ENCODE measurements around the gene C2CD3.
"Not testable (repeated sequence)": the region's sequence is repeated elsewhere in the genome, so short reads cannot be mapped to it uniquely, and the experiment has no call there.

Gene C2CD3

DNA sequence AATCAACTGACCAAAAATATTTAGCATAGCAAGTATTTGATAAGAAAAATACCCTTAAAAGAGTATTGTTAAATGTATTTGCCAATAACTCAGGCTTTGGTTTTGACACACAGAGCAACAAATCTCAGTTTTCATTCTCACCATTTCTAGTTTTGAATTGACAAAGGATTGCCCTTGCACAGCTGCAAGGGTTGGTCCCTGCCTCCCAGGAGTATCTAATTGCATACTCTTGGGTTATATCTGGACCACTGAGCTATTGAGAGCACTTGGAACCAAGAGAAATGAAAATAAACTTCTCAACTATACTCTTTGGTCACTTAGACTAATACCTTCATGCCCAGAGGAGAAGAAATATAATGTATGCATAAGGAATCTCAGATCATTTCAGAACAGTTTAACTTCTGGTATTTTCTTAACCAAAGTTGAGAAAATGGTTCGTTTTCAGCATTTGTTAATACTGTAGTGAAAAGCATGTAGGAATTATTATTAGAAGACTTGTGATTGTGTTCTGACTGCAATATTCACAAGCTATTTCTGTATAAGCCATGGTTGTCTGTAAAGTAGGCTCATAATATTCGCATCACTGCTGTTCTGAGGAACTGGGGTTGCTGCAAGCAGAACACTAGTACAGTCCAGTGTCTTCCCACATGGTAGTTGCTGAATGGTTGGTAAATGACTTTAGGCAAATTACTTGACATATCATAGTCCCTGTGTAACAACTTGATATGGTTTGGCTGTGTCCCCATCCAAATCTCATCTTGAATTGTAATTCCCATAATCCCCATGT is 7.9 kb downstream of the C2CD3 start:
- DNase-seq: no peak

DNA sequence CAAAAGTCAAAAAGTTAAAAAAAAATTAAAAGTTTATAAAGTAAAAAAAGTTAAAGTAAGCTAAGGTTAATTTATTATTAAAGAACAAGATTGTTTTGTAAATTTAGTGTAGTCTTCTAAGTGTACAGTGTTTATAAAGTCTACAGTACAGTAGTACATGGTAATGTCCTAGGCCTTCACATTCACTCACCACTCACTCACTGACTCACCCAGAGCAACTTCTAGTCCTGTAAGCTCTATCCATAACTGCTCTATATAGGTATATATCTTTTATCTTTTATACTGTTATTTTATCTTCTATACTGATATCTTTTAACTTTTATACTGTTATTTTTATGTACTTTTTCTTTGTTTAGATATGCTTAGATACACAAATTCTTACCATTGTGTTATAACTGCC is 11.2 kb downstream of the C2CD3 start:
- DNase-seq: no peak

DNA sequence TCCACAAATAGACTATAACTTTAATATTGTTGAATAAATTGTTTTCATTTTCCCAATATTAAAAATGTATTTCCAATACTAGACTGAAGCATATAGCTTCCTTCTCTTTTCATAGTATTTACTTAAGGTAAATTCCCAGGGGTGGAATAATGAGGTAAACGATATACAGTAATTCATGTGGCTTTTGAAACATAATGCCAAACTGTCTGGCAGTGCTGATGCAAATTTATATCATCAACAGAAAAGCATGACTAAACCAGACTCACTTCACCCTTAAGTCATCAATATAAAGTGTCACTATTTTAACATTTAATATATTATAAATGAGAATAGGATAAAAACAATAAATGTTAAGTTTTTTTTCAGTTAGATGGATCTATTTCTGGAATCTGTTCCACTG is 13.6 kb downstream of the C2CD3 start:
- no peak for DNase-seq

DNA sequence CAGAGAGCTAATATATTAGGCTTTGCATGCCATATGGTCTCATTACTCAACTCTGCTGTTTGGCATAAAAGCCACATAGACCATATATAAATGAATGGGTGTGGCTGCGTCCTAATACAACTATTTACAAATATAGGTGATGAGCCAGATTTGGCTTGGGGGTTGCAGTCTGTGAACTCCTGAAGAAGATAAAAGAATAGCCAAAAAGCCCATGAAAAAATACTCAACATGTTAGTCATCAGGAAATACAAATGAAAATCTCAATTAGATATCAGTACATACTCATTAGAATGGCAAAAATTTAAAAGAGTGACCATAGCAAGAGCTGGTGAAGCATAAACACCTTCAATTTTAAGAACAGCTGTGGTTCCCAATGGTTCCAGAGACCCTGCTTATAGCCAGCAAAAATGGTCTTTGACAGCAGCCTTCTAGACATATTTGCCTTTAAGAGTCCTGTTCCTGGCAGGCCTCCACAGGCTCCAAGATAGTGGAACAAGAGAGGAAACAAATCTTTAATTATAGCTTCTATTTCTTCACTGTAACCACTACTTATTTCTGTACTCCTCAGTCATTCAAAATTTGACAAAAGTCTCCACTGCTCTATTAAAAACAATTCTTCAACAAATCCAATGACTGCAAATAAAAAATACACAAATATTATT is 16.1 kb downstream of the C2CD3 start:
- no peak for DNase-seq

DNA sequence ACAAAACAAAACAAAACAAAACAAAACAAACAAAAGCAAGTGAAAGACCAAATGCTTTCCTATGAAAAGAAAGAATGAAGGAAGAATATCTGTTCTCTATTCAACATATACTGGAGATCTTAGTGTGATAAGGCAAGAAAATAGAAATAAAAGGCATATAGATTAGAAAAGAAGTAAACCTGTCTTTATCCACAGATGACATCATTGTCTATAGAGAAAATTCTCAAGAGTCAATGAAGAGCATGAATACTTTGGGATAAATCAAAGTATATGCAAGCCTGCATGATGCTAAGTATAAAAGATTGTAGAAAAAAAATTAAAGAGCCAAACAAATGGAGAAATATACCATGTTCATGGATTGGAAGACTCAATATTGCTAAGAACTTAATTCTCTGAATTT is 17.6 kb downstream of the C2CD3 start:
- no peak for DNase-seq

DNA sequence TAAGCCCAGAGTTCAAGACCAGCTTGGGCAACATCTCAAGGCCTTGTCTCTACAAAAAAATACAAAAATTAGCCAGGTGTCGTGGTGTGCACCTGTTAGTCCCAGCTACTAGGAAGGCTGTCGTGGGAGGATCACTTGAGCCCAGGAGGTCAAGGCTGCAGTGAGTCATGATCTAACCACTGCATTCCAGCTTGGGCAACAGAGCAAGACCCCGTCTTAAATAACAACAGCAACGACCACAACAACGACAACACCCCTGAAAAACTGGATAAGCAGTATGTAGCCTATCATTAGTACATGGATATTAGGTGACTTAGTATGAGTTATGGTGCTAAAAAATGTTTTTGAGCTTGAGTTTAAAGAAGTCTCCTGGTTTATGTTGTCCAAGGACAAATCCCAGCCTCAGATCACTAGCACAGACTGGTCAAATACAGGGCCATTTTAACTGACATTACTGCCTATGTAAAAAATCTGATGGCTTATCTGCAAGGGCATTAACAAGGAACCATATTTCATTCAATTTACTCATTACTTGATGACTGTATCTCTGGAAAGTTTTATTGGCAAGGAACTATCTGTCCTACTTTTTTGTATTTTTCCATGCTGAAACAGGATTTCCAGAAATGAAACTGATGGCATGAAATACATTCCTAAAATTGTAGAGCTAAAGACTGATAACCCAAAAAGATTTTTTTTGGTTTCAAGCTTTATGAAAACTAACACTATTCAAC is 23.4 kb downstream of the C2CD3 start:
- no peak for DNase-seq

DNA sequence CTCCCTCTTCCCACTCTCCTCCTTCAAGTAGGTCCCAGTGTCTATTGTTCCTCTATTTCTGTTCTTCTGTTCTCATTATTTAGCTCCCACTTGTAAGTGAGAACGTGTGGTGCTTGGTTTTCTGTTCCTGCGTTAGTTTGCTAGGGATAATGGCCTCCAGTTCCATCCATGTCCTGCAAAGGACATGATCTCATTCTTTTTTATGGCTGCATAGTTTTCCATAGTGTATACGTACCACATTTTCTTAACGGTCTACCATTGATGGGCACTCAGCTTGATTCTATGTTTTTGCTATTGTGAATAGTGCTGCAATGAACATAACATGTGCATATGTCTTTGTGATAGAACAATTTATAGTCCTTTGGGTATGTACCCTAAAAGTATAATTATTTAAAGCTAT is 26.2 kb downstream of the C2CD3 start:
- DNase-seq: no peak

DNA sequence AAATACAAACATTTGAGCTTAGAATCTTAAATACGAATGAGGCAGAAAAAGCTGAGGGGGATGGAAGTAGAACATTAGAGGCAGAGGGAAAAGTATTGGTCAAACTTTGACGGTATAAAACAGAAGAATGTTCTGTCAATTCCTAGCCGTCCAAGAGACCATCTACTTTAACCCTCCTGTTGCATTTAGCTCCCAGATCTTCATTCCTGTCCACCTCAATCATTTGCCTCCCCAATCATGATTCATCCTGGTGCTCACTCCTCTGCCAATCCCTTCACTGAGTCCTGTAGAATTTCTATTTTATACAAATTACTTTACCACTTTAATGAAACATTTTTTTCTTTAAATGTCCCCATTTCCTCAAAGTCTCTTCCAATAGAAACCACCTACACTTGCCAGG is 28.2 kb downstream of the C2CD3 start:
- DNase-seq: no peak

DNA sequence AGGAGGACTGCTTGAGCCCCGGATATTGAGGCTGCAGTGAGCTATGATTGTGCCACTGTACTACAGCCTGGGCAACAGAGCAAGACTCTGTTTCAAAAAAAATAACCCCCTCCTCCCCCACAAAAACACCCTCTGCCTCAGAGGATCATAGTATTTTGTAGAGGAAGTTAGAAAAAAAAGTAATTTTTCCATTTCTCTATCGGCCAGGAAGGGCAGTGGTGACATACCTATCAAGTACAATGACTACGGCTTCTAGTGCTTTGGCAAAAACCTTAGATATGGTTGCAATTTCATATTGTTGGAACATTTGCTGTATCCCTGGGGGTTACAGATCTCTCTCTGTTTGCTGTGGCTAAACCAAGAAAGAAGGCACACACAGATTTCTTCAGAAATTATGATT is 28.9 kb downstream of the C2CD3 start:
- DNase-seq: no peak

DNA sequence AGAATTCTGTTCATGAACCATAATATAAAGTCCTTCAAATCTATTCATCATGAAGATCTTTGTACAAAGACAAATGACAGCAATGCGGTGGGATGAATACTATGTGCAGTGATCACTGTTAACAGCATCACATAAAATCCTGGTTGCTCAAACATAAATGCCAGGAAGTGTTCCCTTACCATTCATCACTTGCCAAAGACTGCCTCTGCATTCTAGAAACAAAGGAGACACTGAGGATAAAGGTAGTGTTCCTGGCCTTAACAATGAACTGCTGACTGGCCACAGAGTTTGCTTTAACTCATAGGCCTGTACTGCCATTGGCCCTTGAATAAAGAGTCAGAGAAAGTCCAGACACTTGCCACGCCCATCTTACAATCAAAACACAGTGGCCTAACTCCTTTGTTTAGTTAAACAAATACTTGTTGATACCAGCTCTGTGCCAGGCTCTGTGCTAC is 29.5 kb downstream of the C2CD3 start:
- DNase-seq: no peak

DNA sequence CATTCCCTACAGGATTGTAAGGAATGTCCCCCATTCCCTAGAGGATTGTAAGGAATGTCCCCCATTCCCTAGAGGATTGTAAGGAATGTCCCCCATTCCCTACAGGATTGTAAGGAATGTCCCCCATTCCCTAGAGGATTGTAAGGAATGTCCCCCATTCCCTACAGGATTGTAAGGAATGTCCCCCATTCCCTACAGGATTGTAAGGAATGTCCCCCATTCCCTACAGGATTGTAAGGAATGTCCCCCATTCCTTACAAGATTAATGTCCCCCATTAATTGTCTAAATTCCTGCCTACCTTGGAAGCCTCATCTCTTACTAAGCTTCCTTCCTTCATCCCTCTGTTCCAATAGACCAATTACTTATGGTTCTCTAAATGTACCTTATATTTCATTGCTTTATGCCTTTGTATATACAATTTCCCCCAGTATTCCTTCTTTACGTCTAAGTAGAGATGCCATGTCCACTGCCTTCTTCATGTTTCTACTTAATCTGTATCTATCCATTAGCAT is 30.8 kb downstream of the C2CD3 start:
- DNase-seq: not testable (repeated sequence)

DNA sequence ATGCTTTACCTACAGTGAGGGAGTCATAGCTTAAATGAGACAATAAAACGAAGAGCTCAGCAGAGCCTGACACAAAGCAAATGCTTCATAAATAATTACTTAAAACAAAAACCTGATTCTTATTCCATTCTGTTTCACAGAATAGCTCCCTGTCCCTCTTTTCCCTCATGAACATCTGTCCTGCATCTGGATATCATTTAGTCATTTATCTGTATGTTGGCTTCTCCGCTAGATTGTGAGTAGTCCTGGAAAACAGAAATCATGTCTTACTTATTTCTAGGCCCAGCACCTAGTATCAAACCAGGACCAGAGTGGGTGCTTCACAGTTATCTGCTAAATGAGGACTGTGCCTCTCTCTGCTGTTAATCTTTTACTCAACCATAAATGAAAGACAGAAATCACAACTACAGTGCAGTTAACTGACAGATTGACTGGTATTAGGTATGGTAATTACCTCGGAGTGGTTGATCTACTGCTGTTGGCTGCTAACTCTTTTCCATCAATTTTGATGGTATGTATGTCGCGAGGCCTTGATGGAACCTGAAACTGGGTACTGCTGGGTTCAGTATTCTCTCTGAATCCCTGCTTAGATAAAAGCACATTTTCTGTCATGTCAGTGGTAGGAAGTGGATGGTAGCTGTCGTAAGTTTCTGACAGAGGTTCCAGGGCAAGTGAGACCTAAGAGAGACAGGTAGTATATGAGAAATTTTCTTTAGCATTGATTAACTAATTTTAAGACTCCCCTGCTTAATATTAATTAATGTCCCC is 31.5 kb downstream of the C2CD3 start:
- no peak for DNase-seq

DNA sequence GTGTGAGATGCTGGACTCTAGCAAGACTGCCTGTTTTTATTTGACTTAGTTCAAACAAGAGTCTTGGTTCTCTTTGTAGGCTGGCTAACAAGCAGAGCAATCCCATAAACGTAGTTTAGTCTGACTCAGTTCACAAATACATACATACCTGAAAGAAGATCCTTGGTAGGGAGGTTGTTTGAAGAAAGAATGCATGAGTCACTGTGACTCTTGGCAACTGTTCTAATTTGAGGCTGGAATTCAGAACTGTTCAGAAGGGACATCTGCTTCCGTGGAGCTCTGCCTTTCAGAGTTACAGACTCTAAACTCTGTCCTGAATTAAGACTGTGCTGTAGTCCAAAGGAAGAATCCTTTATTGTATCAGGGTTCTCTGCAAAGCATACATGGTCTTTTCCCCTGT is 32.2 kb downstream of the C2CD3 start:
- DNase-seq: no peak

DNA sequence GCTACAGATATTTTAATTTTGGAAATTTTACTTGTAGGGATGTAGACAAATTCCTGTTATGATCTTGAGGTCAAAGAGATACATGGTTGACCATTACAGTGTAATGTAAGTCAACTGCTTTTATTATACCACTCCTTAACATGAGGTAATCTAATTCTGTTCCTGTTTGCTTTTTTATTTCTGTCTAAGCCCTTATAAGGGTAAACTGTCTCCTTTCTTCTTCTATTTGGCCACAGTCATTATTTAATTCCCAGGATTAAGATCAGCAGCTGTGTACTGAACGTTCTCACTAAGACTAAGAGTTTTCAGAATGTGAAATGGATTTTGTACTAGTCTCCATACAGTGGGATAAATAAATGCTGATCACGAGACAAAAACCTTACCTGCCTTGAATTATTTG is 32.8 kb downstream of the C2CD3 start:
- DNase-seq: no peak

DNA sequence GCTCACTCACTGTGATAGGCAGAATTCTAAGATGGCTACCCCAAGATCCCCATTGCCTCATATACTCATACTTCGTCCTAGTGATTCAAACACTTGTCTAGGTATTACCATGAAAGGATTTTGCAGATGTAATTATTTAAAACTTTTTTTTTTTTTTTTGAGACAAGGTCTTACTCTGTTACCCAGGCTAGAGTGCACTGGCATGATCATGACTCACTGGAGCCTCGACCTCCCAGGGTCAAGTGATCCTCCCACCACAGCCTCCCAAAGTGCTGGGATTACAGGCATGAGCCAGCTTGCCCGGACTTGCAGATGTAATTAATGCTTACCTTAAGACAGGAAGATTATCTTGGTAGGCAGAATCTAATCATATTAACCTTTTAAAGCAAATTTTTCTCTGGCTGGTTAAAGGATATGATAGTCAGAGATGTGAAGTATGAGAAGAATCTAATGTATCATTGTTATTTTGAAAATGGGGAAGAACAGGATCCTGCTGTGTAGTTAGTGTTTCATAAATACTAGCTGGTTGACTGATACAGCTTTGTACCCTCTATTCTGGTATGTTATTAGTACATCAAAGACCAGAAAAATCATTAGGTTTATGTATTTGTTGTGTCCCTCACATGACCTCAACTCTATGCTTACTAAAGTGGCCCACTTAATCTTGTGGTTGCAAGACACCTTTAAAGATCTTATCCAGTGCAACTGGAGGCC is 35.5 kb downstream of the C2CD3 start:
- no peak for DNase-seq

DNA sequence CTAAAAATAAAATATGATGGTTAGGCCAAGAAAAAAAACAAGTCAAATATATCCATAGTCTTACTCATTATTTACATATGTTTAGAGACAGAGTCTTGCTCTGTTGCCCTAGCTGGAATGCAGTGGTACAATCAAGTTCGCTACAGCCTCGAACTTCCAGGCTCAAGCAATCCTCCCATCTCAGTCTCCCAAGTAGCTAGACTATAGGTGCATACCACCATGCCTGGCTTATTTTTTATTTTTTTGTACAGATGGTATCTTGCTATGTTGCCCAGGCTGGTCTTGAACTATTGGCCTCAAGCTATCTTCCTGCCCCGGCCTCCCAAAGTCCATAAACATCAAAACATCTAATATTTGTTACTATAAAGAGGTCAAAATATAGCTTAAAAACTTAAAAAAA is 36.1 kb downstream of the C2CD3 start:
- DNase-seq: no peak

DNA sequence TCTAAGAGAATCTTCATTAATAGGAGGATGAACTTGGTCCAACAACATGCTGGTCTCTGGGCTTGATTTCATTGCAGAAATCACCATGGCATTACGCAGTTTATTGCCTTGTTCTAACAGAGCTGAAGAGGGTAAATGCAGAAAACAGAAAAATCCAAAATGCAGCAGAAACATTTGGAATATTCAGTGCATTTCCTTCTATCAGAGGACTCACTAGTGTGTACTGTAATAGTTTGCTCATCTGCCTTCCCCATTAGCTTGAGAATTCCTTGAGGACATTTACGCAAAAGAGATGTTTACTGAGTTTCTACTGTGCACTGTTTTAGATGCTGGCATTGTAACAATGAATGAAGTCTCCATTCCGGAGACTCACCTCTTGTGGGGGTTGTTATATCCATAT is 37.4 kb downstream of the C2CD3 start:
- no peak for DNase-seq

DNA sequence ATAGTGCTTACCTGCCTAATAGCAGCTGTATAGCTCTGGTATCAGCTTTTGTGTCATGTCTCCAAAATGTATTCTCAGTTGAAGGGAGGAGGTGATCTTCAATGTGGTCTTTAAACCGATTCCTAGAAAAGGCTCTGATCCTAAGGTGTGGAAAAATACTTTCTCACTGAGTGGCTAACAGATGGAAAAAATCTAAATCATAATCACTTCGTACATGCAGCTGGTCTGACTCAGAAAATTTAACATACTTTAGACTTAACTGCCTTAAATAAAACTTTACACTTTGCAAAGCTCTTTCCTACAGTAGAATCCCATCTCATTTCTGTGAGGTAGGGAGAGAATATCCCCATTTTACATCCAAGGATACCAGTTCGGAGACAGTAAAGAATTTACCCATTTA is 38.0 kb downstream of the C2CD3 start:
- no peak for DNase-seq

DNA sequence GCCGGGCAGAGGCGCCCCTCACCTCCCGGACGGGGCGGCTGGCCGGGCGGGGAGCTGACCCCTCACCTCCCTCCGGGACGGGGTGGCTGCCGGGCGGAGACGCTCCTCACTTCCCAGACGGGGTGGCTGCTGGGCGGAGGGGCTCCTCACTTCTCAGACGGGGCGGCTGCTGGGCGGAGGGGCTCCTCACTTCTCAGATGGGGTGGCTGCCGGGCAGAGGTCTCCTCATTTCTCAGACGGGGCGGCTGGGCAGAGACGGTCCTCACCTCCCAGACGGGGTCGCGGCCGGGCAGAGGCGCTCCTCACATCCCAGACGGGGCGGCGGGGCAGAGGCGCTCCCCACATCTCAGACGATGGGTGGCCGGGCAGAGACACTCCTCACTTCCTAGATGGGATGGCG is 41.7 kb downstream of the C2CD3 start:
- DNase-seq: not testable (repeated sequence)

DNA sequence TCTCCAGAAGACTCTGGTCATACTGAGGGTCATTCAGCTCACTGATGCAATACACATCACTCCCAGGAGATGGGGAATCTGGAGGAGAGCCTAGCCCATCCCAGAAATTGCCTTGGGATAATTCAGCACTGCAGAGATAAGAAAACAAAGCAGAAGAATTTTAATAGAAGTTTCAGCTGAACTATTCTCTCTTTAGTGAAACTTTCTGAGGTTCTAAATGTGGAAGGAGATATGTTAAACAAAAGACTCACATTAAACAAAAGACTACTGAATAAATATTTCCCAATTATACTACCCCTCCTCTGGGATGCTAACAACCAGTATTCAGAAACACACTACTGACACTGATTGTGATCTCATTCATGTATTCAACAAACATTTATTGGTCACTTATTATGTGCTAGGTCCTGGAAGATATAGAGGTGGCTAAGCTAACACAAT is 47.8 kb downstream of the C2CD3 start:
- no peak for DNase-seq

DNA sequence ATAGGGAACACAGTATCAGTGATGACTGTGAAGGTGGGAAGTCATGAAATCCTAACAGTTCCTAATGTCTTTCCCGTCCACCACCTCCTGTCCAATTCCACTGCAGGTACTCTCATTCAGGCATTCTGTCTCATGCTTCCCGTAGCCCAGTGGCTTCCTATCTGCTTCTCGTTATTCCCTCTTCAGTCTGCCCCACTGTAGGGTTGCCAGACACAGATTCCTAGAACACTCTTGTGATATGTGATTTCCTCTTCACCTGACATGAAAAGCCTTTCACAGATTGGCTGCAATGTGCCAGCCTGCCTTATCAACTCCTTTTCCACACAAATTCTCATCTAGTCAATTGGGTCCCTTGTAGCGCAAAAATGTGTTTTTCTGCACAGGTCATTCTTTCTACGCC is 49.0 kb downstream of the C2CD3 start:
- DNase-seq: no peak
